Cardiac muscle cell (in vitro differentiated cells and primary cell): ENCODE results near the gene DGKI. TPM values are rescaled to one million over a fixed set of nuclear protein-coding genes. Genes with fewer than 3 reads are reported as not detected.

Source experiments
- DNase-seq, 2 donors: peaks; one replicate each; pipeline versions ENCODE4 v3.0.0 to v3.0.0-alpha.2; 2010 to 2017; ENCODE audit warnings: low read depth in 1 of 2, low spot score in 1 of 2
- H3K27ac ChIP-seq: fragments of 200-600 bp; sonication (generic); 2 replicates; pipeline ENCODE4 v1.5.1; 2016
- H3K27me3 ChIP-seq: fragments of 200-600 bp; sonication (generic); 2 replicates; pipeline ENCODE4 v1.6.0; 2016; ENCODE audit warnings: control low read depth
- H3K36me3 ChIP-seq: fragments of 200-600 bp; sonication (generic); 2 replicates; pipeline ENCODE4 v1.5.1; 2016; ENCODE audit warnings: control low read depth
- H3K4me1 ChIP-seq: fragments of 200-600 bp; sonication (generic); 2 replicates; pipeline ENCODE4 v1.8.1; 2017; ENCODE audit warnings: low read depth, mild to moderate bottlenecking, mixed run types
- H3K4me3 ChIP-seq: fragments of 200-600 bp; sonication (generic); 2 replicates; pipeline ENCODE4 v1.5.1; 2016; ENCODE audit warnings: mild to moderate bottlenecking
- H3K9me3 ChIP-seq: fragments of 200-600 bp; sonication (generic); 2 replicates; pipeline ENCODE4 v1.5.1; 2017; ENCODE audit warnings: low read depth, mild to moderate bottlenecking, control low read depth
- polyA plus RNA-seq: library from polyadenylated mRNA; unstranded; fragments of >200 nt; fragmentation: Nextera tagmentation; extraction: Ambion mirVana; gene quantifications from 2 replicates; pipeline ENCODE4 v1.2.1, GENCODE V29; 2016
- total RNA-seq: library from RNA; depleted of rRNA; stranded (reverse); fragments of >200 nt; gene quantifications from 2 replicates; pipeline ENCODE4 v1.2.3, GENCODE V29; 2016
- TF ChIP-seq, protein P1 (sequence below): IDR thresholded peaks from 2 replicates; pipeline ENCODE4 v1.5.1; 2012; ENCODE audit warnings: low read depth, mild to moderate bottlenecking, low read length

DGKI gene
- total and polyA plus RNA-seq, 2 experiments from 2014 or later = 35.0 to 52.7 TPM

DNA sequence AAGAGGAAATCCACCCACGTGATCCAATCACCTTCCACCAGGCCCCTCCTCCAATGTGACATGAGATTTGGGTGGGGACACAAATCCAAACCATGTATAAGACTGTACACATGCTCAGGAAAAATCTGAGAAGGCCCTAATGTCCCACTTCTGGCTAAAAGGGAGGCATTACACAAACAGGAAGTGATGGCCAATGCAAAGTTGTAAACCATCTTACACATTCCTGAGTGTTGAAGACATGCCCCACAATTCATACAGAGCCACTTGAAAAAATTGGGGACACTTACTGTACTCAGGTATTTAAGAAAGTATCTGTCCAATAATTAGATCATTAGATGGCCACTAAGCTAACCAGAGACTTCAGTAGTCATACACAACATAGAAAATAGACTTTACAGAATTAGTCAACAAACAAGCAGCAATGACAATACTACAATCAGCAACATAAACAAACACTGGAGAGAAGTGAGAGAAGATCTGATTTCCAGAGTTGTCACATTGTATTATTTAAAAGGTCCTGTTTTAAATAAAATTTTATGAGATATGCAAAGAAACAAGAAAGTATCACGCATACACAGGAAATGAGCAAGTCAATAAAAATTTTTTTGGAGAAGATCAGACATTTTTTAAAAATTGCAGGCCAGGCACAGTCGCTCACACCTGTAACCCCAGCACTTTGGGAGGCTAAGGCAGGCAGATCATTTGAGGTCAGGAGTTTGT lies 143.3 kb downstream of the DGKI start:
- Histone ChIP-seq H3K27me3 (no peaks in the 10 kb centered on the region), H3K36me3 (no peaks in the 10 kb centered on the region), H3K9me3 (no peaks in the 10 kb centered on the region), H3K27ac (no peak overlapping the region), H3K4me1 (no peaks in the 10 kb centered on the region), H3K4me3 (no peak overlapping the region)
- DNase-seq = no peak
- TF ChIP-seq, protein P1, sequence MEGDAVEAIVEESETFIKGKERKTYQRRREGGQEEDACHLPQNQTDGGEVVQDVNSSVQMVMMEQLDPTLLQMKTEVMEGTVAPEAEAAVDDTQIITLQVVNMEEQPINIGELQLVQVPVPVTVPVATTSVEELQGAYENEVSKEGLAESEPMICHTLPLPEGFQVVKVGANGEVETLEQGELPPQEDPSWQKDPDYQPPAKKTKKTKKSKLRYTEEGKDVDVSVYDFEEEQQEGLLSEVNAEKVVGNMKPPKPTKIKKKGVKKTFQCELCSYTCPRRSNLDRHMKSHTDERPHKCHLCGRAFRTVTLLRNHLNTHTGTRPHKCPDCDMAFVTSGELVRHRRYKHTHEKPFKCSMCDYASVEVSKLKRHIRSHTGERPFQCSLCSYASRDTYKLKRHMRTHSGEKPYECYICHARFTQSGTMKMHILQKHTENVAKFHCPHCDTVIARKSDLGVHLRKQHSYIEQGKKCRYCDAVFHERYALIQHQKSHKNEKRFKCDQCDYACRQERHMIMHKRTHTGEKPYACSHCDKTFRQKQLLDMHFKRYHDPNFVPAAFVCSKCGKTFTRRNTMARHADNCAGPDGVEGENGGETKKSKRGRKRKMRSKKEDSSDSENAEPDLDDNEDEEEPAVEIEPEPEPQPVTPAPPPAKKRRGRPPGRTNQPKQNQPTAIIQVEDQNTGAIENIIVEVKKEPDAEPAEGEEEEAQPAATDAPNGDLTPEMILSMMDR = no peak

DNA sequence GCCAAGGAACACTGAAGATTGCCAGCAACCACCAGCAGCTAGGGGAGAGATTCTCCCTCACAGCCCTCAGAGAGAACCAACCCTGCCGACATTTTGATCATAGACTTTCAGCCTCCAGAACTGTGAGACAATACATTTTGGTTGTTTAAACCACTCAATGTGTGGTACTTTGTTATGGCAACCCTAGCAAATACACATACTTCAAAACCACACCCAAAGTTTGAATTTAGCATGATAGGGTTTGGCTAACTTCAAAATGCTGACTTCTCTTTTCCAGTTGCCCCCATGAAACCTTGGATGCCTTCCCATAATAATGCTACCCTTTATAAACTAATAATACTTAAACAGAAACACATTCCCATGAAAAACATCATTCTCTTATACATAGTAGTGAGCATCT lies 149.8 kb downstream of the DGKI start:
- H3K4me1 ChIP-seq = no peaks in the 10 kb centered on the region
- no peak for DNase-seq

DNA sequence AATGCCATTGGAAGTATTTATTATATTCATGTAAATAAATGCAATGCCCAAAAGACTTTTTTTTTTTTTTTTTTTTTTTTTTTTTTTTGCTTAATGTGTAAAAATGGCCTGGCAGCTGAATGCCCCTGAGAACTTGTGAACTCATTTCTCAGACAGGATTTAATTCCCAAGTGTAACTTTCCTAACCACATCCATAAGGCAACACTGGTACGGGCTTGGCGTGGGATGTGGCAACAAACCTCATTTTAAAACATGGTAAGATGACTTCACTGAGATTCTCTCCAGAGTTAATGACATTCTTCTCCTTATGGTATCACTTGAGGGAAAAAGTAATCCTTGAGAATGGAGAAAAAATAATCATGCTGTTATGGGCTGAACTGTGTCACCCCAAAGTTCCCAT lies 150.4 kb downstream of the DGKI start:
- Histone ChIP-seq H3K27me3 (no peaks in the 10 kb centered on the region), H3K36me3 (no peaks in the 10 kb centered on the region), H3K9me3 (no peaks in the 10 kb centered on the region), H3K4me1 (no peaks in the 10 kb centered on the region), H3K27ac (no peak overlapping the region), H3K4me3 (no peak overlapping the region)
- TF ChIP-seq, protein P1 = no peak
- DNase-seq = no peak

More for the DNA sequence above, 149.8 kb downstream of the DGKI start:
- Histone ChIP-seq H3K9me3 (no peaks in the 10 kb centered on the region), H3K4me3 (no peak overlapping the region), H3K27me3 (no peaks in the 10 kb centered on the region), H3K36me3 (no peaks in the 10 kb centered on the region), H3K27ac (no peak overlapping the region)
- TF ChIP-seq, protein P1 = no peak

DNA sequence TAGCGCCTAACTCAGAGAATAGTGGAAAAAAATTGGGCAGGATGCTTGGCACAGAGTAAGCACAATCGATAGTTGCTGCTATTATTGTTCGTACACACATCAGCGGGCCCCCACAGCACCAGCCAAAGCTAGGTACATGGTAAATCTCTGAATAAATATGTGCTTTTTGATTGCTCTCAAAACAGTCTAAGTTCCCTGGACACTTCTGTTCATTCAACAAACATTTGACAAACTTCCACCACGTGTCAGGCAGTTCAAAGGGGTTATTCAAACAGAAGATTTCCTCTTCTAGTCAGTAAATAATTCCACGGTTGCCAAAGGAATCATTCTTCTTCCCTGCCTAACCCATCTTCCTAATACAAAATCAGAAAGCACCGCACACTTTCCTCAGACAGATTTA lies 150.8 kb downstream of the DGKI start:
- no peak overlapping the region for H3K4me3 ChIP-seq
- TF ChIP-seq, protein P1 = no peak
- DNase-seq = no peak
- H3K36me3 ChIP-seq = no peaks in the 10 kb centered on the region
- no peaks in the 10 kb centered on the region for H3K9me3 ChIP-seq
- no peaks in the 10 kb centered on the region for H3K27me3 ChIP-seq
- H3K4me1 ChIP-seq = no peaks in the 10 kb centered on the region
- H3K27ac ChIP-seq = no peak overlapping the region

DNA sequence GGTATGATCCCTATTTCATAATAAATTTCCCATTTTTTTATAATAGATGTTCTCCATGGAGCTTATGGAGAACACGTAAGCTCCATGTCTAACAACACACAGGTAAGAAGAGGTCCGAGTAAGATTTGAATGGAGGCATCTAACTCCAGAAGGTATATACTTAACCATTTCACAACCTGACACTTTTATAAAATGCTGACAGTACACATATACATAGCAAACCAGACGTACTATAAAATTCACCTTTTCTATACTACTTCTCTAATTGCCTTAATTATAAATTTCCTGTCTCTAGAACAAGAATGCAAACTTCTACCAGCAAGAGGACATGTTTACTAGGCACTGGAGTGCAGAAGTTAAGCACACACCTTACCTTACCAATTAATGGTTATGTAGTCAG lies 151.3 kb downstream of the DGKI start:
- H3K4me3 ChIP-seq = no peak overlapping the region
- H3K27me3 ChIP-seq = no peaks in the 10 kb centered on the region
- DNase-seq = no peak
- no peak overlapping the region for H3K27ac ChIP-seq
- no peaks in the 10 kb centered on the region for H3K36me3 ChIP-seq
- TF ChIP-seq, protein P1 = no peak
- H3K4me1 ChIP-seq = no peaks in the 10 kb centered on the region
- no peaks in the 10 kb centered on the region for H3K9me3 ChIP-seq
